GM12873 (cell line): ENCODE results near the gene C1orf21.

ENCODE experiments used
- CTCF ChIP-seq: IDR thresholded peaks from 2 replicates; pipeline ENCODE4 v1.5.1; 2012; ENCODE audit warnings: low read depth, mild to moderate bottlenecking, moderate library complexity, low read length, control low read depth; ENCODE audit not compliant: insufficient read depth; ENCODE audit errors: missing control alignments

C1orf21 gene

GRCh38 chr1:184629266-184629665 is 242.4 kb downstream of the C1orf21 start:
- no peak for TF ChIP-seq CTCF

GRCh38 chr1:184630679-184631060 is 243.8 kb downstream of the C1orf21 start:
- no peak for TF ChIP-seq CTCF

- TF ChIP-seq CTCF, result no peak
These were observed 245.8 kb downstream of the C1orf21 start for GRCh38 chr1:184632415-184633175.

- no peak for TF ChIP-seq CTCF
These were observed 247.0 kb downstream of the C1orf21 start for GRCh38 chr1:184633785-184634184.

GRCh38 chr1:184634296-184634695 is 247.5 kb downstream of the C1orf21 start:
- no peak for TF ChIP-seq CTCF

GRCh38 chr1:184635347-184635979 is 248.6 kb downstream of the C1orf21 start:
- TF ChIP-seq CTCF, result no peak

- no peak for TF ChIP-seq CTCF
These were observed 249.2 kb downstream of the C1orf21 start for GRCh38 chr1:184635980-184636431.
